Measurements from ENCODE around the gene FBP2. TPM values are rescaled to one million over a fixed set of nuclear protein-coding genes. Genes with fewer than 3 reads are reported as not detected.

FBP2 gene
- total and polyA plus RNA-seq, 10 of the 15 experiments (the other 5 are each of a cell fraction or from before 2014, with no cell fraction given): 0.07 to 1.1 (median 0.12) TPM; not detected in 6

GRCh38 chr9:94563548-94563947 lies 30.1 kb downstream of the FBP2 start:
- intact Hi-C loops (cut with micrococcal nuclease; ENCODE audit: unreplicated experiment): no loop called here
- H3K36me3 ChIP-seq (ENCODE audit: control insufficient read depth in 2 of 2, insufficient read depth in 2 of 2, low read length in 1 of 2): no peaks in the 10 kb centered on the region
- SMC1A ChIA-PET (ENCODE audit: uncharacterized antibody, unreplicated experiment): interaction anchor here (0.9 kb wide), 1 partner anchor 22 kb away, joined by 3 read pairs; no protein-coding TSS in a partner anchor
- no peak overlapping the region for H3K4me3 ChIP-seq
- H4K20me1 ChIP-seq (ENCODE audit: control insufficient read depth, insufficient read depth): no peaks in the 10 kb centered on the region
- no peak overlapping the region for H3K9ac ChIP-seq (ENCODE audit: control insufficient read depth, insufficient read depth, low read length)
- no peak for FAIRE-seq
- no peak overlapping the region for H3K4me2 ChIP-seq (ENCODE audit: control insufficient read depth, insufficient read depth)
- H3K27me3 ChIP-seq (replicated peaks in 1 of 2; ENCODE audit: control insufficient read depth in 2 of 2, insufficient read depth in 2 of 2, low read length in 1 of 2): peaks cover 0 to 4% of the 10 kb centered on the region in 2 experiments; a peak in 1 of 4 replicates
- H3K79me2 ChIP-seq (ENCODE audit: control insufficient read depth, insufficient read depth, low read length): no peaks in the 10 kb centered on the region
- BruUV-seq (replicated peaks): no TSS peak
- TF ChIP-seq MYB (IDR thresholded peaks at IDR 0.05; ENCODE audit: borderline replicate concordance, low read depth, low read length) (no peak), TBL1XR1 (IDR thresholded peaks at IDR 0.05; ENCODE audit: low read depth, low read length) (no peak), BCL3 (IDR thresholded peaks at IDR 0.05; ENCODE audit: borderline replicate concordance, insufficient read depth, low read depth, low read length, poor library complexity, severe bottlenecking) (no peak), E2F8 (IDR thresholded peaks at IDR 0.05; ENCODE audit: low read depth, partially characterized antibody) (no peak), CTCF (IDR thresholded peaks at IDR 0.05 in 2 of 3, conservative IDR thresholded peaks at IDR 0.05 in 1 of 3; ENCODE audit: control insufficient read depth in 2 of 3, extremely low read depth in 1 of 3, insufficient read depth in 1 of 3, low read depth in 3 of 3, low read length in 3 of 3) (0 out of 6 replicates have a peak, but pooled peaks of 1 of the 3 experiments have one; percentile 19), SP1 (IDR thresholded peaks at IDR 0.05; ENCODE audit: low read depth, low read length) (no peak), GATAD2B (conservative IDR thresholded peaks at IDR 0.05; ENCODE audit: low read depth) (no peak), ZBTB4 (CRISPR knock-in tag; IDR thresholded peaks at IDR 0.05) (no peak), BRCA1 (IDR thresholded peaks at IDR 0.05; ENCODE audit: low read depth, low read length) (no peak)
- H2AFZ ChIP-seq (ENCODE audit: control insufficient read depth, low read depth, low read length): no peak overlapping the region
- DNase-seq (ENCODE audit: low read depth, low spot score): no peak
- no peak for ATAC-seq
- CTCF ChIA-PET: interaction anchor here (1.0 kb wide), 1 partner anchor 118 kb away, joined by 3 read pairs; no protein-coding TSS in a partner anchor
- in situ Hi-C loops (cut with MboI): no loop called here
- POLR2A ChIA-PET: no interaction called here
- H3K27ac ChIP-seq (ENCODE audit: control insufficient read depth, insufficient read depth): no peak overlapping the region
- RAD21 ChIA-PET (ENCODE audit: unreplicated experiment): no interaction called here
- H3K9me3 ChIP-seq (replicated peaks; ENCODE audit: control insufficient read depth, insufficient read depth, low read length): no peaks in the 10 kb centered on the region
- no peaks in the 10 kb centered on the region for H3K4me1 ChIP-seq (ENCODE audit: control insufficient read depth, insufficient read depth, low read length)
- WGBS (ENCODE audit: insufficient coverage, insufficient replicate concordance, low lambda C conversion rate, missing lambda C conversion rate): 20% methylated on average over 2 of the region's 2 CpGs
